ENCODE results near the gene SPTLC3.

SPTLC3 gene

GRCh38 chr20:13034936-13035335, 26.2 kb downstream of the SPTLC3 start:
- no peaks in the 10 kb centered on the region for H3K36me3 Mint-ChIP-seq
- H3K4me1 Mint-ChIP-seq (ENCODE audit: low read depth), result no peaks in the 10 kb centered on the region
- no peak overlapping the region for H3K27ac Mint-ChIP-seq
- H3K4me3 Mint-ChIP-seq, result no peak overlapping the region
- no peaks in the 10 kb centered on the region for H3K9me3 Mint-ChIP-seq (ENCODE audit: low read depth)
- no peaks in the 10 kb centered on the region for H3K27me3 Mint-ChIP-seq

GRCh38 chr20:13035399-13036152, 26.8 kb downstream of the SPTLC3 start:
- H3K27ac Mint-ChIP-seq, result no peak overlapping the region
- H3K27me3 Mint-ChIP-seq, result no peaks in the 10 kb centered on the region
- no peaks in the 10 kb centered on the region for H3K4me1 Mint-ChIP-seq (ENCODE audit: low read depth)
- H3K9me3 Mint-ChIP-seq (ENCODE audit: low read depth), result no peaks in the 10 kb centered on the region
- no peak overlapping the region for H3K4me3 Mint-ChIP-seq
- no peaks in the 10 kb centered on the region for H3K36me3 Mint-ChIP-seq

- no peaks in the 10 kb centered on the region for H3K9me3 Mint-ChIP-seq (ENCODE audit: low read depth)
- no peak overlapping the region for H3K4me3 Mint-ChIP-seq
- no peaks in the 10 kb centered on the region for H3K36me3 Mint-ChIP-seq
- no peaks in the 10 kb centered on the region for H3K4me1 Mint-ChIP-seq (ENCODE audit: low read depth)
- H3K27me3 Mint-ChIP-seq, result peaks cover 3% of the 10 kb centered on the region
- H3K27ac Mint-ChIP-seq, result no peak overlapping the region
These were observed 29.0 kb downstream of the SPTLC3 start for GRCh38 chr20:13037727-13038126.

GRCh38 chr20:13041574-13042457, 33.0 kb downstream of the SPTLC3 start:
- Mint-ChIP-seq H3K27me3 (peaks cover 3% of the 10 kb centered on the region), H3K27ac (no peak overlapping the region), H3K9me3 (ENCODE audit: low read depth) (no peaks in the 10 kb centered on the region), H3K4me1 (ENCODE audit: low read depth) (no peaks in the 10 kb centered on the region), H3K36me3 (no peaks in the 10 kb centered on the region), H3K4me3 (no peak overlapping the region)

GRCh38 chr20:13042458-13042794, 33.7 kb downstream of the SPTLC3 start:
- no peaks in the 10 kb centered on the region for H3K9me3 Mint-ChIP-seq (ENCODE audit: low read depth)

GRCh38 chr20:13046409-13046808, 37.6 kb downstream of the SPTLC3 start:
- no peaks in the 10 kb centered on the region for H3K4me1 Mint-ChIP-seq (ENCODE audit: low read depth)
- H3K4me3 Mint-ChIP-seq, result no peak overlapping the region
- no peak overlapping the region for H3K27ac Mint-ChIP-seq
- no peaks in the 10 kb centered on the region for H3K9me3 Mint-ChIP-seq (ENCODE audit: low read depth)
- H3K36me3 Mint-ChIP-seq, result peaks cover 2% of the 10 kb centered on the region
- no peaks in the 10 kb centered on the region for H3K27me3 Mint-ChIP-seq

More at GRCh38 chr20:13042458-13042794, 33.7 kb downstream of the SPTLC3 start:
- no peak overlapping the region for H3K4me3 Mint-ChIP-seq
- H3K27ac Mint-ChIP-seq, result no peak overlapping the region
- peaks cover 3% of the 10 kb centered on the region for H3K27me3 Mint-ChIP-seq
- no peaks in the 10 kb centered on the region for H3K4me1 Mint-ChIP-seq (ENCODE audit: low read depth)
- H3K36me3 Mint-ChIP-seq, result no peaks in the 10 kb centered on the region

- Mint-ChIP-seq H3K27ac (no peak overlapping the region), H3K9me3 (ENCODE audit: low read depth) (no peaks in the 10 kb centered on the region), H3K4me3 (no peak overlapping the region), H3K27me3 (no peaks in the 10 kb centered on the region), H3K36me3 (peaks cover 2% of the 10 kb centered on the region), H3K4me1 (ENCODE audit: low read depth) (no peaks in the 10 kb centered on the region)
These were observed 45.2 kb downstream of the SPTLC3 start for GRCh38 chr20:13054011-13054410.

GRCh38 chr20:13058666-13059389, 50.1 kb downstream of the SPTLC3 start:
- Mint-ChIP-seq H3K36me3 (no peaks in the 10 kb centered on the region), H3K4me1 (ENCODE audit: low read depth) (no peaks in the 10 kb centered on the region), H3K9me3 (ENCODE audit: low read depth) (no peaks in the 10 kb centered on the region), H3K27me3 (no peaks in the 10 kb centered on the region), H3K27ac (no peak overlapping the region), H3K4me3 (no peak overlapping the region)

GRCh38 chr20:13059398-13060136, 50.8 kb downstream of the SPTLC3 start:
- no peak overlapping the region for H3K4me3 Mint-ChIP-seq
- no peak overlapping the region for H3K27ac Mint-ChIP-seq
- no peaks in the 10 kb centered on the region for H3K4me1 Mint-ChIP-seq (ENCODE audit: low read depth)
- no peaks in the 10 kb centered on the region for H3K27me3 Mint-ChIP-seq
- H3K36me3 Mint-ChIP-seq, result no peaks in the 10 kb centered on the region
- no peaks in the 10 kb centered on the region for H3K9me3 Mint-ChIP-seq (ENCODE audit: low read depth)

GRCh38 chr20:13060327-13060726, 51.6 kb downstream of the SPTLC3 start:
- Mint-ChIP-seq H3K36me3 (no peaks in the 10 kb centered on the region), H3K27me3 (no peaks in the 10 kb centered on the region), H3K9me3 (ENCODE audit: low read depth) (no peaks in the 10 kb centered on the region), H3K27ac (no peak overlapping the region), H3K4me1 (ENCODE audit: low read depth) (no peaks in the 10 kb centered on the region), H3K4me3 (no peak overlapping the region)

- Mint-ChIP-seq H3K9me3 (ENCODE audit: low read depth) (no peaks in the 10 kb centered on the region), H3K27ac (no peak overlapping the region)
These were observed 52.6 kb downstream of the SPTLC3 start for GRCh38 chr20:13061381-13061780.

GRCh38 chr20:13062789-13063188, 54.0 kb downstream of the SPTLC3 start:
- Mint-ChIP-seq H3K27me3 (peaks cover 1% of the 10 kb centered on the region), H3K4me3 (no peak overlapping the region), H3K9me3 (ENCODE audit: low read depth) (no peaks in the 10 kb centered on the region), H3K4me1 (ENCODE audit: low read depth) (no peaks in the 10 kb centered on the region), H3K36me3 (peaks cover 3% of the 10 kb centered on the region), H3K27ac (no peak overlapping the region)

More at GRCh38 chr20:13061381-13061780, 52.6 kb downstream of the SPTLC3 start:
- Mint-ChIP-seq H3K4me3 (no peak overlapping the region), H3K27me3 (no peaks in the 10 kb centered on the region), H3K36me3 (no peaks in the 10 kb centered on the region), H3K4me1 (ENCODE audit: low read depth) (no peaks in the 10 kb centered on the region)

- H3K9me3 Mint-ChIP-seq (ENCODE audit: low read depth), result no peaks in the 10 kb centered on the region
- H3K4me1 Mint-ChIP-seq (ENCODE audit: low read depth), result no peaks in the 10 kb centered on the region
- peaks cover 3% of the 10 kb centered on the region for H3K36me3 Mint-ChIP-seq
- peaks cover 1% of the 10 kb centered on the region for H3K27me3 Mint-ChIP-seq
- no peak overlapping the region for H3K4me3 Mint-ChIP-seq
- H3K27ac Mint-ChIP-seq, result no peak overlapping the region
These were observed 59.6 kb downstream of the SPTLC3 start for GRCh38 chr20:13068336-13068735.

- Mint-ChIP-seq H3K27ac (no peak overlapping the region), H3K4me3 (no peak overlapping the region), H3K36me3 (no peaks in the 10 kb centered on the region), H3K27me3 (no peaks in the 10 kb centered on the region), H3K4me1 (ENCODE audit: low read depth) (no peaks in the 10 kb centered on the region), H3K9me3 (ENCODE audit: low read depth) (no peaks in the 10 kb centered on the region)
These were observed 73.1 kb downstream of the SPTLC3 start for GRCh38 chr20:13081877-13082276.
